ACC112 (cell line): ENCODE results near the gene SPATA20.

Experiments
- H2AFZ ChIP-seq: fragments of 200-600 bp; sonication (generic); one replicate; pipeline ENCODE4 v1.6.0; 2017; ENCODE audit warnings: antibody characterized with exemption, low read length; ENCODE audit not compliant: unreplicated experiment
- H3K27ac ChIP-seq: fragments of 200-600 bp; sonication (generic); 2 replicates; pipeline ENCODE4 v1.5.1; 2014; ENCODE audit warnings: low read depth, mild to moderate bottlenecking, antibody characterized with exemption, low read length, moderate library complexity
- H3K27me3 ChIP-seq: fragments of 200-600 bp; sonication (generic); 2 replicates; pipeline ENCODE4 v1.6.1; 2014; ENCODE audit warnings: mild to moderate bottlenecking, antibody characterized with exemption, low read length, moderate library complexity, mixed read lengths; ENCODE audit not compliant: insufficient read depth
- H3K36me3 ChIP-seq: fragments of 200-600 bp; sonication (generic); 2 replicates; pipeline ENCODE4 v1.6.1; 2016; ENCODE audit warnings: mild to moderate bottlenecking, antibody characterized with exemption, low read length, moderate library complexity, mixed read lengths; ENCODE audit not compliant: insufficient read depth
- H3K4me1 ChIP-seq: fragments of 200-600 bp; sonication (generic); one replicate; pipeline ENCODE4 v1.6.1; 2016; ENCODE audit warnings: low read length, mixed read lengths; ENCODE audit not compliant: insufficient read depth, unreplicated experiment, control insufficient read depth
- H3K4me3 ChIP-seq: fragments of 200-600 bp; sonication (generic); 2 replicates; pipeline ENCODE4 v1.5.1; 2014; ENCODE audit warnings: mild to moderate bottlenecking, low read depth, low read length
- H3K79me2 ChIP-seq: fragments of 200-600 bp; sonication (generic); one replicate; pipeline ENCODE4 v1.6.0; 2016; ENCODE audit warnings: low read length; ENCODE audit not compliant: control insufficient read depth, unreplicated experiment, insufficient read depth

Gene SPATA20

DNA sequence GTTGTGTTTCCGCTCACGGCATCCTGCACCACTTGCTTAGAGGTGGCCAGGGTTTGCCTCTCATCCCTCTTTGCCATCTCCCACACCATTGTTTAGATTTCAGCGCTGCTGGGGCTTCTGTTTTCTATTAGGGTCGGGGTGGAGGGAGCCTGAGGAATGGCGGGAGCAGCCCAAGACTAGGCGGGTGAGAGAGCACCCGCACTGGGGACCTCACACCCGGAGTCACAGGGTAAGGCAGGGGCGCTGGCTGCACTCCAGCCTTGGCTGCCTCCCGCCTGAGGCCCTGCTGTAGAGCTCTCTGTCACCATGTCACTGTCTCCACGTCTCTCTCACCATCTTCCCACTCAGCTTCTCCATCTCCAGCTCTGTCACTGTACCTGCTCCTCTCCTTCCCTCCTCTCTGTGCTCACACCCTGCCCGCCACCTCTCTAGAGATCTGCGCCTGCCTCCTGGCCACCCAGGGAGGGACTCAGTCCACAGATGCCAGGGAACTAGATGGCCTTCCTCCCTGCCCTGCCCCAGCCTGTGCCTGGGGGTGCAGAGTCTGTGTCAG is 54.9 kb downstream of the SPATA20 start:
- no peak overlapping the region for H3K27ac ChIP-seq
- H3K4me3 ChIP-seq = no peak overlapping the region
- no peaks in the 10 kb centered on the region for H3K79me2 ChIP-seq
- no peaks in the 10 kb centered on the region for H3K4me1 ChIP-seq
- no peaks in the 10 kb centered on the region for H3K36me3 ChIP-seq
- no peak overlapping the region for H2AFZ ChIP-seq
- no peaks in the 10 kb centered on the region for H3K27me3 ChIP-seq

DNA sequence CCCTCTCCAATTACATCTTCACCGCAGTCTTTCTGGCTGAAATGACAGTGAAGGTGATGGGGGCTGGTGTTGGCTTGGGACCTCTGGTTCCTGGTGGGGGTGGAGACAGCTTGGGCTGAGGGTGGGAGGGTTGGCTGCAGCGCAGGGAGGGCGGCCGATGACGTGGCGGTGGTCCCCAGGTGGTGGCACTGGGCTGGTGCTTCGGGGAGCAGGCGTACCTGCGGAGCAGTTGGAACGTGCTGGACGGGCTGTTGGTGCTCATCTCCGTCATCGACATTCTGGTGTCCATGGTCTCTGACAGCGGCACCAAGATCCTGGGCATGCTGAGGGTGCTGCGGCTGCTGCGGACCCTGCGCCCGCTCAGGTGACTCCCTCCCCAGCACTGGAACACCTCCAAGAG is 55.9 kb downstream of the SPATA20 start:
- Histone ChIP-seq H3K79me2 (no peaks in the 10 kb centered on the region), H3K36me3 (no peaks in the 10 kb centered on the region), H3K4me1 (no peaks in the 10 kb centered on the region), H3K4me3 (no peak overlapping the region), H3K27me3 (no peaks in the 10 kb centered on the region), H3K27ac (no peak overlapping the region), H2AFZ (no peak overlapping the region)

DNA sequence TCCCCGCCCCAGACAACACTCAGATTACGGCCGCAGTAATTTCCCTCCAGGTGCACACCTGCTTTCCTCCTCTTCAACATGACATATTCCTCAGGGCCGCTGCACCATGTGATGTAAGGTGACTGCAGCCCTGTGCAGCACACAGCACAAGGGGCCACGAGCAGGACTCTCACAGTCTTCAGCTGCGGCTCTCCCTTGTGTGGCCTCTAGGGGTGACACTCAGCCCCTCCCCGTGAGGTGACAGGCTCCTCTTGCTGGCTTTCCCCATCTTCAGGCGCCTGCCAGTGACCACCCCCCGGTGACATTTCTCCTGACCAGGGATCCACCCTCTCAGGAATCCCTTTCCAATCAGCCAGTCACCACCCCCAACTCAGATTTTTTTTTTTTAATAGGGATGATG is 56.4 kb downstream of the SPATA20 start:
- no peak overlapping the region for H2AFZ ChIP-seq
- no peaks in the 10 kb centered on the region for H3K27me3 ChIP-seq
- H3K4me1 ChIP-seq = no peaks in the 10 kb centered on the region
- no peak overlapping the region for H3K4me3 ChIP-seq
- H3K27ac ChIP-seq = no peak overlapping the region
- H3K36me3 ChIP-seq = no peaks in the 10 kb centered on the region
- H3K79me2 ChIP-seq = no peaks in the 10 kb centered on the region

DNA sequence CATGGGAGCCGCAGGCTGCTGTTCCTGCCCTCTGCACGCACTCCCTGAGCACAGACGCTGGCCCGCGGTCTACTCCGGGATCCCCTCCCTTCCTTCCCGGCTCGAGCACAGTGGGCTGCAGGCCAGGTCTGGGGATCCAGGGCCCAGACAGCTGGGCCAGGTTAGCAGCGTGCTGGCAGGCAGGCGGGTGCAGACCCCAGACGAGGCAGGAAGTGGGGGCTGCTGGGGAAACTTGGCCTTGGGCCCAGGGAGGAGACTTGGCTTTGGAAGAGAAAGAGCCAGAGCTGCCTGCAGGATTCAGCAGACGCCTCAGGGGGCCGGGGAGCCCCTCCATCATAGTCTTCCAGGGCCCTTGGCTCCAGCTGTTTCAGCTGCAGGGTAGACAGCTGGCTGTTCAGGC is 57.5 kb downstream of the SPATA20 start:
- Histone ChIP-seq H3K27ac (no peak overlapping the region), H3K4me3 (no peak overlapping the region), H3K36me3 (no peaks in the 10 kb centered on the region), H3K27me3 (no peaks in the 10 kb centered on the region), H2AFZ (no peak overlapping the region), H3K4me1 (no peaks in the 10 kb centered on the region), H3K79me2 (no peaks in the 10 kb centered on the region)

DNA sequence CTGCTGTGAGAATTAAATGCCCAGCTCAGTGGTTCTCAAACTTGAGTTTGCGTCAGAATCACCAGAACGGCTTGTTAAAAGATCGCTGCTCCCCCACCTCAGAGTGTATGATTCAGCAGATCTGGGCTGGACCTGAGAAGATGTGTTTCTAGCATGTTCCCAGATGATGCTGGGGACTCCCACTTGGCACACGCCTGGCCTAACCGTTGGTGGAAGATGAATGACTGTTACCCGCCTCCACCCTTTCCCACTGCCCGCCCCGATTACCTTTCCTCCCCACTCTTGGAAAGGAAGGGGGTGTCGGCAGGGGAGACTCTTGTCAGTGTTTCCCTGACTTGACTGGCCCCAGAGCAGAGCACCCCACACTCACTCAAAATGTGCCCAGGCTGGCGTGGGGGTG is 58.5 kb downstream of the SPATA20 start:
- Histone ChIP-seq H3K36me3 (no peaks in the 10 kb centered on the region), H3K4me3 (no peak overlapping the region), H2AFZ (no peak overlapping the region), H3K27ac (no peak overlapping the region), H3K27me3 (no peaks in the 10 kb centered on the region), H3K4me1 (no peaks in the 10 kb centered on the region), H3K79me2 (no peaks in the 10 kb centered on the region)
